GM12892 (cell line): Measurements from ENCODE around the gene IFIT3.

Experiments
- POLR2A ChIP-seq: IDR thresholded peaks from 2 replicates; pipeline ENCODE4 v1.6.1; 2011; ENCODE audit warnings: low read depth, low read length, control low read depth
- TAF1 ChIP-seq: IDR thresholded peaks from 2 replicates; pipeline ENCODE4 v1.6.1; 2011; ENCODE audit warnings: low read depth, mild to moderate bottlenecking, control low read depth, low read length, borderline replicate concordance

- TF ChIP-seq POLR2A (no peak), TAF1 (no peak)
Measured at GRCh38 chr10:89374713-89375141, 46.9 kb downstream of the IFIT3 start.
